RWPE2 (cell line): ENCODE measurements around the gene DSCAM.

Experiments
- ATAC-seq: fragments of 200-7000 bp; cut with Tn5 transposase; 3 replicates; pipeline ENCODE4 v1.9.1; 2021; ENCODE audit warnings: low read depth
- DNase-seq: peaks from one replicate; pipeline ENCODE4 v3.0.0-alpha.2; 2020; ENCODE audit warnings: low spot score
- H3K27ac ChIP-seq: fragments of 450-650 bp; 2 replicates; pipeline ENCODE4 v1.5.1; 2017; ENCODE audit warnings: mild to moderate bottlenecking; ENCODE audit not compliant: poor library complexity, severe bottlenecking
- H3K27me3 ChIP-seq: fragments of 250-450 bp; sonication (Bioruptor Pico); 2 replicates; pipeline ENCODE4 v1.5.1; 2021; ENCODE audit warnings: mild to moderate bottlenecking, moderate library complexity; ENCODE audit not compliant: insufficient read depth, poor library complexity, severe bottlenecking
- H3K36me3 ChIP-seq: fragments of 250-450 bp; sonication (Bioruptor Pico); 2 replicates; pipeline ENCODE4 v1.5.1; 2020; ENCODE audit warnings: low read depth, mild to moderate bottlenecking, moderate library complexity
- H3K4me1 ChIP-seq: fragments of 250-450 bp; sonication (Bioruptor Pico); 2 replicates; pipeline ENCODE4 v1.5.1; 2021; ENCODE audit warnings: mild to moderate bottlenecking, moderate library complexity; ENCODE audit not compliant: insufficient read depth, poor library complexity, severe bottlenecking
- H3K4me3 ChIP-seq: fragments of 250-450 bp; sonication (Bioruptor Pico); 2 replicates; pipeline ENCODE4 v1.5.1; 2021; ENCODE audit warnings: mild to moderate bottlenecking, moderate library complexity; ENCODE audit not compliant: severe bottlenecking
- H3K9me3 ChIP-seq: fragments of 250-450 bp; sonication (Bioruptor Pico); 2 replicates; pipeline ENCODE4 v1.5.1; 2021; ENCODE audit warnings: mild to moderate bottlenecking, moderate library complexity; ENCODE audit not compliant: severe bottlenecking
- CTCF ChIP-seq: fragments of 450-650 bp; IDR thresholded peaks from one replicate; pipeline ENCODE4 v1.5.1; 2017; ENCODE audit warnings: mild to moderate bottlenecking, moderate library complexity; ENCODE audit not compliant: poor library complexity, severe bottlenecking

DSCAM gene

GRCh38 chr21:40457741-40458140, 389.2 kb downstream of the DSCAM start:
- Histone ChIP-seq H3K9me3 (no peaks in the 10 kb centered on the region), H3K36me3 (no peaks in the 10 kb centered on the region), H3K4me3 (no peak overlapping the region), H3K4me1 (no peaks in the 10 kb centered on the region), H3K27ac (no peak overlapping the region), H3K27me3 (peaks cover 9% of the 10 kb centered on the region)
- ATAC-seq, result no peak
- no peak for TF ChIP-seq CTCF
- DNase-seq, result no peak

DNA sequence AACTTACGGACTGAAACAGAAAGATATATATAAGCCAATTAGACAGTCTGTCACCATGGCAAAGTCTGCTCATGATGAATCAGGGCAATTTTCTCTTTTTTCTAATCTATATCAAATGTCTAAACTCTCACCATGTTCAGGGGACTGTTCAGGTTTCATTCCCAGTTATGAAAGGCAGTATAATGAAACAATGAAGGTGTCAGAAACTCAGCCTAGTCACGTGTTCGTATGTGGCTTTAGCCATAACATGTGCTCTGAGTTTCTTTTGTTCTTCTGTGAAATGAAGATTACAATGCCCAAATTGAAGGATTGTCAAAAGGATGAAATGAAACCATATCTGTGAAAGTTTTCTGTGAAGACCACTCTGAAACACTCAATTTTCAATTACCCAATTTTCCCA, 392.9 kb downstream of the DSCAM start:
- DNase-seq, result no peak
- no peak for ATAC-seq
- no peaks in the 10 kb centered on the region for H3K36me3 ChIP-seq
- no peak for TF ChIP-seq CTCF
- no peaks in the 10 kb centered on the region for H3K4me1 ChIP-seq
- no peaks in the 10 kb centered on the region for H3K9me3 ChIP-seq
- H3K27ac ChIP-seq, result no peak overlapping the region
- no peaks in the 10 kb centered on the region for H3K27me3 ChIP-seq
- no peak overlapping the region for H3K4me3 ChIP-seq

GRCh38 chr21:40453183-40453582, 393.8 kb downstream of the DSCAM start:
- Histone ChIP-seq H3K27ac (no peak overlapping the region), H3K36me3 (no peaks in the 10 kb centered on the region), H3K4me1 (no peaks in the 10 kb centered on the region), H3K9me3 (no peaks in the 10 kb centered on the region), H3K27me3 (no peaks in the 10 kb centered on the region), H3K4me3 (no peak overlapping the region)
- ATAC-seq, result no peak
- DNase-seq, result no peak
- TF ChIP-seq CTCF, result no peak

GRCh38 chr21:40452548-40452947, 394.4 kb downstream of the DSCAM start:
- TF ChIP-seq CTCF, result no peak
- Histone ChIP-seq H3K4me3 (no peak overlapping the region), H3K4me1 (no peaks in the 10 kb centered on the region), H3K36me3 (no peaks in the 10 kb centered on the region), H3K9me3 (no peaks in the 10 kb centered on the region), H3K27ac (no peak overlapping the region), H3K27me3 (no peaks in the 10 kb centered on the region)
- no peak for DNase-seq
- no peak for ATAC-seq

DNA sequence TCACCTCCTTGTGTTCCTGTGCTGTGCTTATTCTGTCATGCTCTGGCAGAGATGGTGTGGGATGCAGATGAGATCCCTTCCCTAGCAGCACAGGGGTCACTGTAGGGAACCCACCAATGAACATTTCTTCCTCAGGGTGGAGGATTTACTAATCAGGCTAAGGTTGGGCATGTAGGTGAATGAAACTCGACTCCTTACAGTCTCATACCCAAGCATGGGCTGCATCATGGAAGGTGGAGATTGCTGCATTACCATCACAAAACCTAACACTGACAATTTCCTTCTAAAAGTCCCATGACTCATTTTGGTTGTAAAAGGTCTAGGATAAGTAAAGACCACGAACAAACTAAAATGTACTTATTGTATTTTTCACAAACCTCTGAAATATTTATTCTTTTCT, 399.9 kb downstream of the DSCAM start:
- no peak for DNase-seq
- no peak for TF ChIP-seq CTCF

More for the DNA sequence above, 399.9 kb downstream of the DSCAM start:
- Histone ChIP-seq H3K4me1 (no peaks in the 10 kb centered on the region), H3K27ac (no peak overlapping the region), H3K36me3 (no peaks in the 10 kb centered on the region), H3K9me3 (no peaks in the 10 kb centered on the region), H3K4me3 (no peak overlapping the region), H3K27me3 (no peaks in the 10 kb centered on the region)
- ATAC-seq, result no peak
